IMR-90 (cell line): ENCODE data around the gene MSX1. TPM values are rescaled to one million over a fixed set of nuclear protein-coding genes. Genes with fewer than 3 reads are reported as not detected.

Experiments
- ATAC-seq: fragments of 200-7000 bp; cut with Tn5 transposase; 2 replicates; pipeline ENCODE4 v1.9.1; 2020; ENCODE audit warnings: low read depth, mild to moderate bottlenecking, moderate library complexity
- BruUV-seq: library from RNA; stranded (reverse); fragments of 400-500 nt; replicated peaks from 2 replicates; lab custom pipeline; 2021; lab: Mats Ljungman, UMichigan
- CTCF ChIA-PET: fragments of 300-600 bp; formaldehyde crosslinking; extraction: SDS; loops from one replicate; lab custom pipeline; 2021; ENCODE audit warnings: antibody characterized with exemption; lab: Yijun Ruan, JAX
- POLR2A ChIA-PET: fragments of 300-600 bp; sonication (Branson Sonifier 250); formaldehyde crosslinking; loops from one replicate; lab custom pipeline; 2022; ENCODE audit warnings: antibody characterized with exemption; ENCODE audit not compliant: unreplicated experiment; lab: Charles Lee
- DNase-seq: peaks from one replicate; pipeline ENCODE4 v3.0.0; 2013
- H2AFZ ChIP-seq: replicated peaks from 2 replicates; pipeline ENCODE3; 2013; ENCODE audit warnings: low read length, mild to moderate bottlenecking; ENCODE audit not compliant: poor library complexity
- H2AK5ac ChIP-seq: 2 replicates; pipeline ENCODE4 v1.6.1; 2013; ENCODE audit warnings: low read depth, low read length, inconsistent platforms
- H2AK9ac ChIP-seq: replicated peaks from 2 replicates; pipeline ENCODE3; 2013; ENCODE audit warnings: mild to moderate bottlenecking, low read depth, low read length, moderate library complexity; ENCODE audit not compliant: poor library complexity
- H2BK120ac ChIP-seq: 2 replicates; pipeline ENCODE4 v1.6.1; 2013; ENCODE audit warnings: low read depth, low read length, inconsistent platforms
- H2BK15ac ChIP-seq: 3 replicates; pipeline ENCODE4 v1.6.1; 2013; ENCODE audit warnings: low read depth, low read length, inconsistent platforms
- H2BK20ac ChIP-seq: 2 replicates; pipeline ENCODE4 v1.6.1; 2013; ENCODE audit warnings: low read depth, mild to moderate bottlenecking, inconsistent platforms, low read length, moderate library complexity
- H2BK5ac ChIP-seq: 2 replicates; pipeline ENCODE4 v1.6.1; 2013; ENCODE audit warnings: mild to moderate bottlenecking, low read depth, low read length, inconsistent platforms; ENCODE audit not compliant: poor library complexity, severe bottlenecking
- H3K14ac ChIP-seq: replicated peaks from 2 replicates; pipeline ENCODE4 v1.6.1; 2013; ENCODE audit warnings: low read depth, low read length, inconsistent platforms
- H3K18ac ChIP-seq: 2 replicates; pipeline ENCODE4 v1.6.1; 2013; ENCODE audit warnings: low read depth, low read length, control low read depth
- H3K23ac ChIP-seq: 2 replicates; pipeline ENCODE4 v1.6.1; 2013; ENCODE audit warnings: low read depth, low read length, inconsistent platforms
- H3K27ac ChIP-seq: 2 replicates; pipeline ENCODE4 v1.5.1; 2013; ENCODE audit warnings: mild to moderate bottlenecking, control low read depth, low read length; ENCODE audit not compliant: insufficient read depth
- H3K27me3 ChIP-seq: 2 replicates; pipeline ENCODE4 v1.6.1; 2013; ENCODE audit warnings: low read length; ENCODE audit not compliant: control insufficient read depth, insufficient read depth
- H3K36me3 ChIP-seq: 2 replicates; pipeline ENCODE4 v1.6.1; 2013; ENCODE audit warnings: low read length, mixed read lengths; ENCODE audit not compliant: control insufficient read depth, insufficient read depth
- H3K4ac ChIP-seq: 2 replicates; pipeline ENCODE4 v1.6.1; 2013; ENCODE audit warnings: low read depth, low read length, inconsistent platforms
- H3K4me1 ChIP-seq: 2 replicates; pipeline ENCODE4 v1.6.1; 2013; ENCODE audit warnings: low read length, mixed read lengths; ENCODE audit not compliant: control insufficient read depth, insufficient read depth
- H3K4me2 ChIP-seq: 2 replicates; pipeline ENCODE4 v1.6.1; 2013; ENCODE audit warnings: low read depth, mild to moderate bottlenecking, control low read depth, low read length, moderate library complexity
- H3K4me3 ChIP-seq: 2 replicates; pipeline ENCODE4 v1.5.1; 2013; ENCODE audit warnings: low read depth, mild to moderate bottlenecking, control low read depth, low read length, moderate library complexity; ENCODE audit not compliant: insufficient read depth
- H3K56ac ChIP-seq: 2 replicates; pipeline ENCODE4 v1.6.1; 2013; ENCODE audit warnings: low read length, inconsistent platforms; ENCODE audit not compliant: insufficient read depth; ENCODE audit errors: extremely low read depth
- H3K79me1 ChIP-seq, 2 experiments: 2 replicates each; pipeline ENCODE4 v1.6.1; 2013; ENCODE audit warnings: low read length in 2 of 2, inconsistent platforms in 1 of 2, low read depth in 1 of 2
- H3K9ac ChIP-seq: 2 replicates; pipeline ENCODE4 v1.6.1; 2013; ENCODE audit warnings: low read depth, low read length, control low read depth
- H3K9me1 ChIP-seq: 2 replicates; pipeline ENCODE4 v1.6.1; 2013; ENCODE audit warnings: low read length, inconsistent platforms; ENCODE audit not compliant: insufficient read depth
- H3K9me3 ChIP-seq: 2 replicates; pipeline ENCODE4 v1.6.1; 2013; ENCODE audit warnings: low read length; ENCODE audit not compliant: control insufficient read depth, insufficient read depth
- H4K20me1 ChIP-seq: 2 replicates; pipeline ENCODE4 v1.6.1; 2013; ENCODE audit warnings: low read length, inconsistent platforms; ENCODE audit not compliant: insufficient read depth
- H4K5ac ChIP-seq: 2 replicates; pipeline ENCODE4 v1.6.1; 2013; ENCODE audit warnings: mild to moderate bottlenecking, low read depth, low read length, control low read depth
- H4K8ac ChIP-seq, 2 experiments: 2 replicates each; pipeline ENCODE4 v1.6.1; 2013; ENCODE audit warnings: low read depth in 2 of 2, low read length in 2 of 2, control low read depth in 1 of 2, inconsistent platforms in 1 of 2
- H4K91ac ChIP-seq: 2 replicates; pipeline ENCODE4 v1.6.1; 2013; ENCODE audit warnings: low read depth, low read length, inconsistent platforms; ENCODE audit not compliant: insufficient read depth
- RFX5 ChIP-seq: IDR thresholded peaks from 2 replicates; pipeline ENCODE4 v1.8.0; 2012; ENCODE audit warnings: low read depth, mild to moderate bottlenecking, low read length, moderate library complexity
- WGBS, 2 experiments: methylation state at CpG; one replicate each; pipeline versions ENCODE4 v1.1.5 to v1.1.7; 2013; ENCODE audit warnings: missing lambda C conversion rate in 2 of 2; ENCODE audit not compliant: insufficient read length in 1 of 2; ENCODE audit errors: extremely low coverage in 2 of 2; 5-methylcytosine and 5-hydroxymethylcytosine counted together
- dilution Hi-C: fragments of 300-500 bp; cut with HindIII; formaldehyde crosslinking; loops from one replicate; pipeline ENCODE4 v1.14.3; 2018; ENCODE audit warnings: low sequenced_read_pairs; ENCODE audit not compliant: unreplicated experiment
- in situ Hi-C: fragments of 300-500 bp; cut with MboI; formaldehyde crosslinking; loops from 3 replicates; pipeline ENCODE4 v1.14.3; 2019; ENCODE audit warnings: low sequenced_read_pairs, inconsistent platforms, mixed read lengths
- intact Hi-C: fragments of 100-400 bp; cut with micrococcal nuclease; formaldehyde crosslinking; loops from 2 replicates; pipeline ENCODE4 v1.10.0; 2022
- polyA plus RNA-seq, 3 experiments: library from polyadenylated mRNA; depleted of rRNA; stranded (reverse); fragments of >200 nt; gene quantifications; 2 replicates each; pipeline ENCODE4 v1.2.3, GENCODE V29; 2012; ENCODE audit warnings: low replicate concordance in 1 of 3
- total RNA-seq: library from RNA; depleted of rRNA; stranded (reverse); fragments of >200 nt; gene quantifications from 2 replicates; pipeline ENCODE4 v1.2.3, GENCODE V29; 2012

Gene MSX1
- total and polyA plus RNA-seq, 2 of the 4 experiments (the other 2 are of a cell fraction) = 1.1 to 3.9 TPM

DNA sequence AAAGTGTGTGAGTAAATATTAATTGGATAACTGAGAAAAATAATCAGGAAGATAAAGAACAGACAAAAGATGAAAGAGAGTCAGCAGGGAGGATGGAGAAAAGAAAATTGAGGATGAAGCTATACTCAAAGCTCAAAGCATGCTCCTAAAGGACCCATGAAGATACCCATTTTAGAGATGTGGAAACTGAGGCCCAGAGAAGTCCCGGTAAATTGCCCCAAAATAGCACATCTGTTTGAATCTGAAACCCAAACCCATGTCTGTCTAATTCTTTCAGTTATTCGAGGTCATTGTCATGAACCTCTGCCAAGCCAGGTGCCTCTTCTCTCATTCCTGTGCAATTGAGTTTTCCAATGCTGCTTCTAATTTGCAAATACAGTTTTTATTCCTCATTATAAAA lies 29.6 kb upstream of the MSX1 start:
- H2AK9ac ChIP-seq = no peak overlapping the region
- DNase-seq (no peak), ATAC-seq (no peak)
- no peak overlapping the region for H2BK15ac ChIP-seq
- WGBS, 2 experiments = no CpG with 5 or more reads among the region's 2 CpGs
- H4K20me1 ChIP-seq = no peaks in the 10 kb centered on the region
- no peaks in the 10 kb centered on the region for H3K36me3 ChIP-seq
- H3K27me3 ChIP-seq = peaks cover 20% of the 10 kb centered on the region
- H2BK20ac ChIP-seq = no peak overlapping the region
- H3K56ac ChIP-seq = no peak overlapping the region
- no peak overlapping the region for H4K5ac ChIP-seq
- H4K8ac ChIP-seq = no peak overlapping the region
- no peaks in the 10 kb centered on the region for H3K4me1 ChIP-seq
- no peaks in the 10 kb centered on the region for H3K9me3 ChIP-seq
- POLR2A ChIA-PET = no interaction called here
- H3K4me2 ChIP-seq = no peak overlapping the region
- no peak overlapping the region for H3K23ac ChIP-seq
- intact Hi-C loops (no loop called here), dilution Hi-C loops (no loop called here), in situ Hi-C loops (no loop called here)
- H2AFZ ChIP-seq = no peak overlapping the region
- no peak overlapping the region for H3K14ac ChIP-seq
- TF ChIP-seq RFX5 = no peak
- H3K9me1 ChIP-seq = no peaks in the 10 kb centered on the region
- H3K4me3 ChIP-seq = no peak overlapping the region
- H2AK5ac ChIP-seq = no peak overlapping the region
- no peak overlapping the region for H3K27ac ChIP-seq
- no TSS peak for BruUV-seq
- H4K91ac ChIP-seq = no peak overlapping the region
- H2BK5ac ChIP-seq = no peak overlapping the region
- H3K79me1 ChIP-seq = no peaks in the 10 kb centered on the region
- H3K4ac ChIP-seq = no peak overlapping the region
- no peak overlapping the region for H3K18ac ChIP-seq
- no peak overlapping the region for H3K9ac ChIP-seq
- H2BK120ac ChIP-seq = no peak overlapping the region
- CTCF ChIA-PET = interaction anchor here (0.6 kb wide), 1 partner anchor 14 kb away, joined by 3 read pairs; no protein-coding TSS in a partner anchor
